ENCODE data around the gene SHROOM1. TPM values are rescaled to one million over a fixed set of nuclear protein-coding genes. Genes with fewer than 3 reads are reported as not detected.
"Not testable (repeated sequence)": the region's sequence is repeated elsewhere in the genome, so short reads cannot be mapped to it uniquely, and the experiment has no call there.

SHROOM1 gene
- total RNA-seq, 4 donors from 2014 or later = 0.61 to 6.0 (median 2.0) TPM

DNA sequence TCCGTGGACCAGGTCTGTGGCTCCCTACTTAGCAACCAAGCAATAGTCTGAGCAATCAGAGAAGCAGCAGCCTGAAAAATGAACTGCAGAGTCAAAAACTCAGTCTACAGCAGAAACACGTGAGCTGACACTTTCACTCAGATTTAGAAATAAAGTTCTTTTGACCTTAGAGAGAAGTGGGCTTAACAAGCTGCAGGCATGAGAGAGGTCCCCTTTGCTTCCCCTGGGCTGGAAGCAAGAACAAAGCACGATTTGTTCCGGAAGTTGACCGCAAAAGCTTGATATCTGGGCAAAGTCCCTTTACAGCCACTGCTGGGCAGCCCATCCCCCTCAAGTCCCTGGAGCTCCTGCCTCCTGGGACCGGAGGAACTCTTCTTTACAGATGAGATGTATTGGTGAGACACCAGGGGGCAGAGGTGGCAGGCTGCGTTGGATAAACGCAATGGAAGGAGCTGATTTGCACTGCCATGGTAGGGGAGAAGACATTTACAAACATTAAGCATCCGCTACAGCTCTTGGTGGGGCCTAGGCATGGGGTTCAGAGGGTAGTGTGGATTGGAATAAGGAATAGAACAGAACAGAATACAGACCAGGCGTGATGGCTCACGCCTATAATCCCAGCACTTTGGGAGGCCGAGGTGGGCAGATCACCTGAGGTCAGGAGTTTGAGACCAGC is 23.1 kb downstream of the SHROOM1 start:
- intact Hi-C loops (cut with DNase I; ENCODE audit: low total_unique reads) = no loop called here
- in situ Hi-C loops (cut with MboI; ENCODE audit: low sequenced_read_pairs in 4 of 4) = loop anchor here in 2 of 4 donors (25.0 kb wide), 1 partner anchor 270 kb away; the partner anchor contains the start of gene IL5 (in 2 of the 2)

DNA sequence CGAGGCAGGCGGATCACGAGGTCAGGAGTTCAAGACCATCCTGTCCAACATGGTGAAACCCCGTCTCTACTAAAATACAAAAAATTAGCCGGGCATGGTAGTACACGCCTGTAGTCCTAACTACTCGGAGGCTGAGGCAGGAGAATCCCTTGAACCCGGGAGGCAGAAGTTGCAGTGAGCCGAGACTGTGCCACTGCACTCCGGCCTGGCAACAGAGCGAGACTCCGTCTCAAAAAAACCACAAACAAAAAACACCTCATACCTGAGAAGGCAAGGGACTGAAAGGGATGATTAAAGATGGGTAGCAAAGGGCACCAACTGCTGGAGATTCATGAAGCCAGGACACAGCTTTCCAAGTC is 23.7 kb downstream of the SHROOM1 start:
- intact Hi-C loops (cut with DNase I; ENCODE audit: low total_unique reads); H3K4me3 ChIP-seq; H3K4me1 ChIP-seq; H3K9me3 ChIP-seq; DNase-seq; H3K27ac ChIP-seq; H3K36me3 ChIP-seq; ATAC-seq: not testable (repeated sequence)
- in situ Hi-C loops (cut with MboI; ENCODE audit: low sequenced_read_pairs in 4 of 4) = loop anchor here in 2 of 4 donors (25.0 kb wide), 1 partner anchor 269 kb away; the partner anchor contains the start of gene IL5 (in 2 of the 2)
- peaks cover 15 to 23% (median 21%) of the 10 kb centered on the region in 3 donors for H3K27me3 ChIP-seq

More for the DNA sequence above, 23.1 kb downstream of the SHROOM1 start:
- H3K4me1 ChIP-seq = no peaks in the 10 kb centered on the region
- H3K27ac ChIP-seq = no peak overlapping the region
- H3K9me3 ChIP-seq = no peaks in the 10 kb centered on the region
- no peaks in the 10 kb centered on the region for H3K36me3 ChIP-seq
- ATAC-seq (no peak), DNase-seq (no peak)
- peaks cover 21 to 28% (median 27%) of the 10 kb centered on the region in 3 donors for H3K27me3 ChIP-seq
- no peak overlapping the region for H3K4me3 ChIP-seq
- no peak for TF ChIP-seq POLR2A (IDR thresholded peaks at IDR 0.05)
- TF ChIP-seq, protein P1, sequence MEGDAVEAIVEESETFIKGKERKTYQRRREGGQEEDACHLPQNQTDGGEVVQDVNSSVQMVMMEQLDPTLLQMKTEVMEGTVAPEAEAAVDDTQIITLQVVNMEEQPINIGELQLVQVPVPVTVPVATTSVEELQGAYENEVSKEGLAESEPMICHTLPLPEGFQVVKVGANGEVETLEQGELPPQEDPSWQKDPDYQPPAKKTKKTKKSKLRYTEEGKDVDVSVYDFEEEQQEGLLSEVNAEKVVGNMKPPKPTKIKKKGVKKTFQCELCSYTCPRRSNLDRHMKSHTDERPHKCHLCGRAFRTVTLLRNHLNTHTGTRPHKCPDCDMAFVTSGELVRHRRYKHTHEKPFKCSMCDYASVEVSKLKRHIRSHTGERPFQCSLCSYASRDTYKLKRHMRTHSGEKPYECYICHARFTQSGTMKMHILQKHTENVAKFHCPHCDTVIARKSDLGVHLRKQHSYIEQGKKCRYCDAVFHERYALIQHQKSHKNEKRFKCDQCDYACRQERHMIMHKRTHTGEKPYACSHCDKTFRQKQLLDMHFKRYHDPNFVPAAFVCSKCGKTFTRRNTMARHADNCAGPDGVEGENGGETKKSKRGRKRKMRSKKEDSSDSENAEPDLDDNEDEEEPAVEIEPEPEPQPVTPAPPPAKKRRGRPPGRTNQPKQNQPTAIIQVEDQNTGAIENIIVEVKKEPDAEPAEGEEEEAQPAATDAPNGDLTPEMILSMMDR (IDR thresholded peaks at IDR 0.05 in 4 of 5, conservative IDR thresholded peaks at IDR 0.05 in 1 of 5) = no peak

DNA sequence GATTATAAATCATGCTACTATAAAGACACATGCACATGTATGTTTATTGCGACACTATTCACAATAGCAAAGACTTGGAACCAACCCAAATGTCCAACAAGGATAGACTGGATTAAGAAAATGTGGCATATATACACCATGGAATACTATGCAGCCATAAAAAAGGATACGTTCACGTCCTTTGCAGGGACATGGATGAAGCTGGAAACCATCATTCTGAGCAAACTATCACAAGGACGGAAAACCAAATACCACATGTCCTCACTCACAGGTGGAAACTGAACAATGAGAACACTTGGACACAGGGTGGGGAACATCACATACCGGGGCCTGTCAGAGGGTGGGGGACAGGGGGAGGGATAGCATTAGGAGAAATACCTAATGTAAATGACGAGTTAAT is 24.6 kb downstream of the SHROOM1 start:
- in situ Hi-C loops (cut with MboI; ENCODE audit: low sequenced_read_pairs in 4 of 4) = loop anchor here in 2 of 4 donors (25.0 kb wide), 1 partner anchor 269 kb away; the partner anchor contains the start of gene IL5 (in 2 of the 2)
- H3K27me3 ChIP-seq = peaks cover 6 to 13% (median 12%) of the 10 kb centered on the region in 3 donors
- intact Hi-C loops (cut with DNase I; ENCODE audit: low total_unique reads) = not testable (repeated sequence)

DNA sequence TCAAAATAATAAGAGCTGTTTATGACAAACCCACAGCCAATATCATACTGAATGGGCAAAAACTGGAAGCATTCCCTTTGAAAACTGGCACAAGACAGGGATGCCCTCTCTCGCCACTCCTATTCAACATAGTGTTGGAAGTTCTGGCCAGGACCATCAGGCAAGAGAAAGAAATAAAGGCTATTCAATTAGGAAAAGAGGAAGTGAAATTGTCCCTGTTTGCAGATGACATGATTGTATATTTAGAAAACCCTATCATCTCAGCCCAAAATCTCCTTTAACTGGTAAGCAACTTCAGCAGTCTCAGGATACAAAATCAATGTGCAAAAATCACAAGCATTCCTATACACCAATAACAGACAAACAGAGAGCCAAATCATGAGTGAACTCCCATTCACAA is 26.2 kb downstream of the SHROOM1 start:
- in situ Hi-C loops (cut with MboI; ENCODE audit: low sequenced_read_pairs in 4 of 4) = loop anchor here in 2 of 4 donors (25.0 kb wide), 1 partner anchor 267 kb away; the partner anchor contains the start of gene IL5 (in 2 of the 2)
- ATAC-seq; H3K27ac ChIP-seq; DNase-seq; H3K27me3 ChIP-seq; intact Hi-C loops (cut with DNase I; ENCODE audit: low total_unique reads); H3K4me1 ChIP-seq; H3K36me3 ChIP-seq; H3K4me3 ChIP-seq; H3K9me3 ChIP-seq: not testable (repeated sequence)

More for the DNA sequence above, 24.6 kb downstream of the SHROOM1 start:
- not testable (repeated sequence) for H3K27ac ChIP-seq, DNase-seq, ATAC-seq, H3K36me3 ChIP-seq, H3K9me3 ChIP-seq, H3K4me3 ChIP-seq, H3K4me1 ChIP-seq

GRCh38 chr5:132802685-132803066 is 27.8 kb downstream of the SHROOM1 start:
- ATAC-seq; H3K4me3 ChIP-seq; DNase-seq; H3K27me3 ChIP-seq; H3K27ac ChIP-seq; H3K36me3 ChIP-seq; intact Hi-C loops (cut with DNase I; ENCODE audit: low total_unique reads); H3K4me1 ChIP-seq; H3K9me3 ChIP-seq: not testable (repeated sequence)
- in situ Hi-C loops (cut with MboI; ENCODE audit: low sequenced_read_pairs in 4 of 4) = loop anchor here in 2 of 4 donors (25.0 kb wide), 1 partner anchor 265 kb away; the partner anchor contains the start of gene IL5 (in 2 of the 2)

DNA sequence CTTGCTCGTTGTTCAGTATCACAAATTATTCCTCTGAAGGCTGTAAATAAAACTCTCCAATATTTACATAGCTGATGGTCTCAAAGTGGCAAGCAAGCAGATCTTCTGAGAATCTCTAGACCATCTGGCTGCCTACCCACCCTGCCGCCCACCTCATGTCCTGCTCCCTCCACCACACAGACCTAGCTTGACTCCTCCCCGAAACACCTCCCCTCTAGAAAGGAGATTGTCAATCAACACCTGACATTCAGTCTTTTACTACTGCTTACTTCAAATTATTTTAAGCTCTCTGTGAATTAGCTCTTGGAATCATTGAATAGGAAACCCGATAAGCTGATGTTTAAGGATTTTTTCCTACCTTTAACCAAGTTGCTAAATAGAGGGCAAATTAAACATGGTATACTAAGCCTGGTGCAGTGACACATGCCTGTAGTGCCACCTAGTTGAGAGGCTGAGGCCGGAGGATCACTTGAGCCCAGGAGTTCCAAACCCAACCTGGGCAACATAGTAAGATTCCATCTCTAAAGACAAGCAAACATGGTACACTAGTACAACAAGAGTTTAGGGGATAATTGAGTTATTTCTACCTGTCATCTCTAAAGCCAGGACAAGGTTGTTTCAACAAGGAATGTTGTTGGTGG is 28.3 kb downstream of the SHROOM1 start:
- no peak for DNase-seq
- ATAC-seq = no peak
- intact Hi-C loops (cut with DNase I; ENCODE audit: low total_unique reads) (no loop called here), in situ Hi-C loops (cut with MboI; ENCODE audit: low sequenced_read_pairs in 4 of 4) (loop anchor here in 2 of 4 donors (25.0 kb wide), 1 partner anchor 265 kb away; the partner anchor contains the start of gene IL5 (in 2 of the 2))
- Histone ChIP-seq H3K27me3 (peaks cover 0 to 6% (median 5%) of the 10 kb centered on the region in 3 donors), H3K9me3 (no peaks in the 10 kb centered on the region), H3K27ac (no peak overlapping the region), H3K4me3 (no peak overlapping the region), H3K36me3 (no peaks in the 10 kb centered on the region), H3K4me1 (no peaks in the 10 kb centered on the region)
- TF ChIP-seq, protein P1 (IDR thresholded peaks at IDR 0.05 in 4 of 5, conservative IDR thresholded peaks at IDR 0.05 in 1 of 5) = no peak
- TF ChIP-seq POLR2A (IDR thresholded peaks at IDR 0.05) = no peak

Measured in gastrocnemius medialis (tissue), 4 donors.